ENCODE data around the gene AIFM3. TPM values are rescaled to one million over a fixed set of nuclear protein-coding genes. Genes with fewer than 3 reads are reported as not detected.

The AIFM3 gene
- total RNA-seq, 2 donors from 2014 or later = 1.4 to 1.8 TPM

DNA sequence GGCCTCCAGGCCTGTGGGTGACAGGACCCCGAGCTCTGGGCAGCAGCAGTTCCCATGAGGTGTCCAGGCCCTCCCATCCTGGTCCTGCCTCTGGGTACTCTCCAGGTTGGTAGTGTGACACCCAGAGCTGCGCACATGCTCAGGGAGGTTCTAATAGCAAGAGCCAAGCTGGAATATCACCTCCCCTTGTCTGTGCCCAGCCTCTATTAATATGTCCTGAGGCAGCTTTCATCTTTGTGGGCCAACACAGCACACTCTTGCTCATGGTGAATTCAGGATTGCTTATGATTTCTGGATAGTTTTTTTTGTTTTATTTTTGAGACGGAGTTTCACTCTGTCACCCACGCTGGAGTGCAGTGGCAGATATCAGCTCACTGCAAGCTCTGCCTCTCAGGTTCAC is 51.3 kb downstream of the AIFM3 start:
- DNase-seq (ENCODE audit: low spot score) = no peak
- 96% methylated on average over 4 of the region's 4 CpGs for WGBS
- H3K27me3 ChIP-seq (replicated peaks; ENCODE audit: insufficient read depth) = no peaks in the 10 kb centered on the region
- intact Hi-C loops (cut with DNase I) = no loop called here
- H3K9me3 ChIP-seq = no peaks in the 10 kb centered on the region
- H3K4me1 ChIP-seq (replicated peaks) = peaks cover 8% of the 10 kb centered on the region
- TF ChIP-seq, protein P1, sequence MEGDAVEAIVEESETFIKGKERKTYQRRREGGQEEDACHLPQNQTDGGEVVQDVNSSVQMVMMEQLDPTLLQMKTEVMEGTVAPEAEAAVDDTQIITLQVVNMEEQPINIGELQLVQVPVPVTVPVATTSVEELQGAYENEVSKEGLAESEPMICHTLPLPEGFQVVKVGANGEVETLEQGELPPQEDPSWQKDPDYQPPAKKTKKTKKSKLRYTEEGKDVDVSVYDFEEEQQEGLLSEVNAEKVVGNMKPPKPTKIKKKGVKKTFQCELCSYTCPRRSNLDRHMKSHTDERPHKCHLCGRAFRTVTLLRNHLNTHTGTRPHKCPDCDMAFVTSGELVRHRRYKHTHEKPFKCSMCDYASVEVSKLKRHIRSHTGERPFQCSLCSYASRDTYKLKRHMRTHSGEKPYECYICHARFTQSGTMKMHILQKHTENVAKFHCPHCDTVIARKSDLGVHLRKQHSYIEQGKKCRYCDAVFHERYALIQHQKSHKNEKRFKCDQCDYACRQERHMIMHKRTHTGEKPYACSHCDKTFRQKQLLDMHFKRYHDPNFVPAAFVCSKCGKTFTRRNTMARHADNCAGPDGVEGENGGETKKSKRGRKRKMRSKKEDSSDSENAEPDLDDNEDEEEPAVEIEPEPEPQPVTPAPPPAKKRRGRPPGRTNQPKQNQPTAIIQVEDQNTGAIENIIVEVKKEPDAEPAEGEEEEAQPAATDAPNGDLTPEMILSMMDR (IDR thresholded peaks at IDR 0.05) = no peak
- TF ChIP-seq POLR2AphosphoS5 (IDR thresholded peaks at IDR 0.05) (no peak), POLR2A (IDR thresholded peaks at IDR 0.05) (no peak)
- H3K36me3 ChIP-seq = no peaks in the 10 kb centered on the region
- no peak overlapping the region for H3K4me3 ChIP-seq
- no peak overlapping the region for H3K27ac ChIP-seq

DNA sequence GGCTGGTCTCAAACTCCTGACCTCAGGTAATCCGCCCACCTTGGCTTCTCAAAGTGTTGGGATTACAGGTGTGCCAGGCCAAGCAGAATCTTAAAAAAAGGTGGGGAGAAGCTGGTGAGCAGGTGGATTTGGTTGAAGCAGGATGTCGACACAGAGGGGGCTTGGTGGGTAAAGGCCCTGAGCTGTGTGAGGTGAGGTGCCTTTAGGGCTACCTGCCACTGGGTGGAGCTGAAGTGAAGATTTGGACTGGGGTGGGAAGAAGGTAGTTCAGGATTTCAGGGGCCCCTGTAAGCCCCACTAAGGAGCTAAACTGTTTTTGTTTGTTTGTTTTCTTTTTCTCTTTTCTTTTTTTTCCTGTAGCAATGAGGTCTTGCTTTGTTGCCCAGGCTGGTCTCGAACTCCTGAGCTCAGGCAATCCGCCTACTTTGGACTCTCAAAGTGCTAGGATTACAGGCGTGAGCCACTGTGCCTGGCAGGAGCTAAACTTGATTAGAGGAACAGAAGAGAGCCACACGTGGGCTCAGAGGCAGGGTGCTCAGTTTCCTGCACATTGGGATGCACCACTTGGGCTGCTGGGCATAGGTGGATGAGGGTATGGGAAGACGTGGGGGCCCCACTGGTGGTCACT is 53.9 kb downstream of the AIFM3 start:
- Histone ChIP-seq H3K4me3 (no peak overlapping the region), H3K4me1 (replicated peaks) (no peaks in the 10 kb centered on the region), H3K9me3 (no peaks in the 10 kb centered on the region), H3K27me3 (replicated peaks; ENCODE audit: insufficient read depth) (no peaks in the 10 kb centered on the region), H3K36me3 (no peaks in the 10 kb centered on the region), H3K27ac (no peak overlapping the region)
- intact Hi-C loops (cut with DNase I) = no loop called here
- 73% methylated on average over 7 of the region's 7 CpGs for WGBS
- TF ChIP-seq, protein P1 (IDR thresholded peaks at IDR 0.05) = peak in 1 of 4 experiments; percentile 15
- no peak for TF ChIP-seq POLR2A (IDR thresholded peaks at IDR 0.05)
- no peak for DNase-seq (ENCODE audit: low spot score)

DNA sequence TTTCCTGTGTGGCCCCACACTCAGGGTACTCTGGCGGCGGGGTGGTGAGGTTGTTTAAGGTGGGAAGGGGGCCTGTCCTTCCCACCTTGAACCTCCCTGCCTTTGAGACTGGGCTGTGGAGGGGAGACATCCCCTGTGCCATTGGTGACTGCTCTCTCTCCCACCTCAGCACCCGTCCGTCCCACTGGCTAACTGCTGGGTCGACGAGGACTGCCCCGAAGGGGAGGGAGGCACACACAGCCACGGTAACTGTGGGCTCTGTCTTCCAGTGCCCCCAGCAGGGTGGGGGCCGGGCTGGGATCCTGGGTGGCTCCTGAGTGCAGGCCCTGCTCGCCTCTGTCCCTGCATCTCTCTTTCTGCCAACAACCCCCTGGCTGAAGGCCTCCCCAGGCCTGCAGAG is 55.5 kb downstream of the AIFM3 start:
- WGBS = 69% methylated on average over 10 of the region's 10 CpGs
- Histone ChIP-seq H3K4me3 (no peak overlapping the region), H3K27ac (no peak overlapping the region), H3K36me3 (no peaks in the 10 kb centered on the region), H3K9me3 (no peaks in the 10 kb centered on the region), H3K27me3 (replicated peaks; ENCODE audit: insufficient read depth) (no peaks in the 10 kb centered on the region), H3K4me1 (replicated peaks) (no peaks in the 10 kb centered on the region)
- DNase-seq (ENCODE audit: low spot score) = no peak
- intact Hi-C loops (cut with DNase I) = no loop called here
- TF ChIP-seq, protein P1 (IDR thresholded peaks at IDR 0.05) = no peak
- TF ChIP-seq POLR2A (IDR thresholded peaks at IDR 0.05) (no peak), POLR2AphosphoS5 (IDR thresholded peaks at IDR 0.05) (no peak)

DNA sequence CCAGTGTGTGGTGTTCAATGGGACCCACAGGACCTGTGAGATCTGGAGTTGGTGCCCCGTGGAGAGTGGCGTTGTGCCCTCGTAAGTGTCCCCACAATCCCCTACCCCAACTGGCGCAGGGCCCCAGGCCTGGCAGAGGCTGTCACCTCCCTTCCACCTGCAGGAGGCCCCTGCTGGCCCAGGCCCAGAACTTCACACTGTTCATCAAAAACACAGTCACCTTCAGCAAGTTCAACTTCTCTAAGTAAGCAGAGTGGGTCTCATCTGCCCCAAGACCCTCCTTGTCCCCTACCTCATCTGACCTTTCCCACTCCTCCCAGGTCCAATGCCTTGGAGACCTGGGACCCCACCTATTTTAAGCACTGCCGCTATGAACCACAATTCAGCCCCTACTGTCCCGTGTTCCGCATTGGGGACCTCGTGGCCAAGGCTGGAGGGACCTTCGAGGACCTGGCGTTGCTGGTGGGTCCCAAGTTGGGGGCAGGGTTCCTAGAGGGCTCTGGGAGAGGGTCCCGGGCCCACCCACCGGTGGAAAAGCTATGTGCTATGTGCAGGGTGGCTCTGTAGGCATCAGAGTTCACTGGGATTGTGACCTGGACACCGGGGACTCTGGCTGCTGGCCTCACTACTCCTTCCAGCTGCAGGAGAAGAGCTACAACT is 56.0 kb downstream of the AIFM3 start:
- H3K9me3 ChIP-seq = no peaks in the 10 kb centered on the region
- intact Hi-C loops (cut with DNase I) = no loop called here
- no peaks in the 10 kb centered on the region for H3K27me3 ChIP-seq (replicated peaks; ENCODE audit: insufficient read depth)
- H3K36me3 ChIP-seq = no peaks in the 10 kb centered on the region
- DNase-seq (ENCODE audit: low spot score) = no peak
- H3K4me3 ChIP-seq = no peak overlapping the region
- TF ChIP-seq, protein P1 (IDR thresholded peaks at IDR 0.05) = no peak
- TF ChIP-seq POLR2AphosphoS5 (IDR thresholded peaks at IDR 0.05) (no peak), POLR2A (IDR thresholded peaks at IDR 0.05) (no peak)
- no peaks in the 10 kb centered on the region for H3K4me1 ChIP-seq (replicated peaks)
- no peak overlapping the region for H3K27ac ChIP-seq
- 82% methylated on average over 13 of the region's 13 CpGs for WGBS

DNA sequence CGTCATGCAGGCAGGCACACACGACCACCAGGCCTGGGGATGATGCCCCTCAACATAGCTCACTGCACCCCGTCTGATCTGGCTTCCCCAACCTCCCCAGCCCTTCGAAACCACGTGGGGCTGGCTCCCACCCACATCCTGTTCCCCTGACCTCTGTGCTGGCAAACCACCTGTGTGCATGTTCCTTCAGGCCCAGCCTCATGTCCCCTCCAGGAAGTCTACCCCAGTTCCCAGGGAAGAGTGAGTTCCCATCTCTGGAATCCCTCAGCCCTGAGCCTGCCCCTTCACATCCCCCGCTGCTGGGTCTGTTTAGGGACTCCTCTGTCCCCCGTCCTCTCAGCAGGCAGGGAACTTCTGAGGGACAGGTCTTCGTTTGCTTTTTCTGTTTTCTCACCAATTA is 58.2 kb downstream of the AIFM3 start:
- WGBS = 49% methylated on average over 8 of the region's 8 CpGs
- Histone ChIP-seq H3K27ac (no peak overlapping the region), H3K27me3 (replicated peaks; ENCODE audit: insufficient read depth) (no peaks in the 10 kb centered on the region), H3K36me3 (no peaks in the 10 kb centered on the region), H3K9me3 (no peaks in the 10 kb centered on the region), H3K4me1 (replicated peaks) (no peaks in the 10 kb centered on the region), H3K4me3 (no peak overlapping the region)
- DNase-seq (ENCODE audit: low spot score) = no peak
- intact Hi-C loops (cut with DNase I) = no loop called here
- no peak for TF ChIP-seq POLR2A (IDR thresholded peaks at IDR 0.05)
- TF ChIP-seq POLR2AphosphoS5 (IDR thresholded peaks at IDR 0.05) = no peak
- TF ChIP-seq, protein P1 (IDR thresholded peaks at IDR 0.05) = no peak
